ENCODE data around the gene ANKRD65. TPM values are rescaled to one million over a fixed set of nuclear protein-coding genes. Genes with fewer than 3 reads are reported as not detected.
A peak's percentile ranks its signal among the peaks of the same experiment; 100 is the strongest.
"Not testable (repeated sequence)": the region's sequence is repeated elsewhere in the genome, so short reads cannot be mapped to it uniquely, and the experiment has no call there.

ANKRD65 gene
- total RNA-seq, 1 experiment from 2014 or later = not detected

DNA sequence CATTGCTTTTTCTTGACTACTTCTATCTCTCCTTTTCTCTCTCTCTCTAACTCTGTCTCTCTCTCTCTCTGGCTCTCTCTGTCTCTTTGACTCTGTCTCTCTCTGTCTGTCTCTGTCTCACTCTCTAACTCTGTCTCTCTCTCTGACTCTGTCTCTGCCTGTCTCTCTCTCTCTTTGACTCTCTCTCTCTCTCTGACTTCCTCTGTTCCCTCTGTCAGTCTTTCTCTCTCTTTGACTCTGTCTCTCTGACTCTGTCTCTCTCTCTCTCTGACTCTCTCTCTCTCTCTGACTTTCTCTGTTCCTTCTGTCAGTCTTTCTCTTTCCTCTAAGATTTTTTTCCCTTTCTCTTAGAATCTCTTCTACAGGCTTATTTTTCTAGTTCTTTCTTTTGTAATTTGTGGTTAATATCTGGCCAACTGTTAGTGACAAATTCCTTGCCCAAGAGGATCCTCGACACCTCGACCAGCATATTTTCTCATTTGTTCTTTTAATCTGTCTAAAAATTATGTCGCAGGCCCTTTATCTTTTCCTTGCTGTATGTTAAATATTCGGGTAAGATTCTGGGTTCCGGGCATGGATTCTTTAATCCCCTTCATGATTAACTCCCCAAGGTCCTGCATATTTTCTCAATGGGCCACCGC, 28.1 kb upstream of the ANKRD65 start, which contains the start of gene ATAD3C:
TSS of gene ATAD3C (plus strand) at position 591 of the 641 bp plus-strand sequence. CDS start 995 bp downstream, outside the sequence.
- no peak within 1 kb of the TSS for H3K27ac Mint-ChIP-seq (ENCODE audit: unreplicated experiment)
- H3K36me3 Mint-ChIP-seq (ENCODE audit: insufficient read depth, unreplicated experiment) = peaks cover under 1% of the 10 kb centered on the region
- H3K4me3 Mint-ChIP-seq (ENCODE audit: low read depth, unreplicated experiment) = no peak within 1 kb of the TSS
- peaks cover 17% of the 10 kb centered on the region for H3K27me3 Mint-ChIP-seq (ENCODE audit: unreplicated experiment)
- CTCF ChIA-PET = no interaction called here
- intact Hi-C loops (cut with micrococcal nuclease; ENCODE audit: unreplicated experiment) = no loop called here
- TF ChIP-seq, protein P1, sequence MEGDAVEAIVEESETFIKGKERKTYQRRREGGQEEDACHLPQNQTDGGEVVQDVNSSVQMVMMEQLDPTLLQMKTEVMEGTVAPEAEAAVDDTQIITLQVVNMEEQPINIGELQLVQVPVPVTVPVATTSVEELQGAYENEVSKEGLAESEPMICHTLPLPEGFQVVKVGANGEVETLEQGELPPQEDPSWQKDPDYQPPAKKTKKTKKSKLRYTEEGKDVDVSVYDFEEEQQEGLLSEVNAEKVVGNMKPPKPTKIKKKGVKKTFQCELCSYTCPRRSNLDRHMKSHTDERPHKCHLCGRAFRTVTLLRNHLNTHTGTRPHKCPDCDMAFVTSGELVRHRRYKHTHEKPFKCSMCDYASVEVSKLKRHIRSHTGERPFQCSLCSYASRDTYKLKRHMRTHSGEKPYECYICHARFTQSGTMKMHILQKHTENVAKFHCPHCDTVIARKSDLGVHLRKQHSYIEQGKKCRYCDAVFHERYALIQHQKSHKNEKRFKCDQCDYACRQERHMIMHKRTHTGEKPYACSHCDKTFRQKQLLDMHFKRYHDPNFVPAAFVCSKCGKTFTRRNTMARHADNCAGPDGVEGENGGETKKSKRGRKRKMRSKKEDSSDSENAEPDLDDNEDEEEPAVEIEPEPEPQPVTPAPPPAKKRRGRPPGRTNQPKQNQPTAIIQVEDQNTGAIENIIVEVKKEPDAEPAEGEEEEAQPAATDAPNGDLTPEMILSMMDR (IDR thresholded peaks at IDR 0.05; ENCODE audit: unreplicated experiment) = no peak
- H3K9me3 Mint-ChIP-seq (ENCODE audit: low read depth, unreplicated experiment) = no peaks in the 10 kb centered on the region
- DNase-seq = no peak
- no TSS peak for BruUV-seq (replicated peaks)
- H3K4me1 Mint-ChIP-seq (ENCODE audit: low read depth, unreplicated experiment) = no peaks in the 10 kb centered on the region

DNA sequence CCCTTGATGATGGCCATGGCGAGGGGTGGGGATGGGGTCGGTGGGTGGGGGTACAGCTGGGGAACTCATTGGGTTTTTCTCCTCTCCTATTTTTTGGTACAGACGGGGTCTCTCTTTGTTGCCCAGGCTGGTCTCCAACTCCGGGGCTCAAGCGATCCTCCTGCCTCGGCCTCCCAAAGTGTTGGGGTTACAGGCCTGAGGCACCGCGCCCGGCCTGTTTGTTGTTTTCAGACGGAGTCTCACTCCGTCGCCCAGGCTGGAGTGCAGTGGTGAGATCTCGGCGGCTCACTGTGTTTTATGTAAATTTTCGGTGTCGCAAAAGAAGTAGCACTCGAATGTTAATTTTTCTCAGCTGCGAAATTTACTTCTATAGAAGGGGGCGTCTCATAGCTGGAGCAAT, 25.6 kb upstream of the ANKRD65 start:
- H3K4me1 Mint-ChIP-seq (ENCODE audit: low read depth, unreplicated experiment); CTCF ChIA-PET: not testable (repeated sequence)
- peaks cover 23% of the 10 kb centered on the region for H3K36me3 Mint-ChIP-seq (ENCODE audit: insufficient read depth, unreplicated experiment)

DNA sequence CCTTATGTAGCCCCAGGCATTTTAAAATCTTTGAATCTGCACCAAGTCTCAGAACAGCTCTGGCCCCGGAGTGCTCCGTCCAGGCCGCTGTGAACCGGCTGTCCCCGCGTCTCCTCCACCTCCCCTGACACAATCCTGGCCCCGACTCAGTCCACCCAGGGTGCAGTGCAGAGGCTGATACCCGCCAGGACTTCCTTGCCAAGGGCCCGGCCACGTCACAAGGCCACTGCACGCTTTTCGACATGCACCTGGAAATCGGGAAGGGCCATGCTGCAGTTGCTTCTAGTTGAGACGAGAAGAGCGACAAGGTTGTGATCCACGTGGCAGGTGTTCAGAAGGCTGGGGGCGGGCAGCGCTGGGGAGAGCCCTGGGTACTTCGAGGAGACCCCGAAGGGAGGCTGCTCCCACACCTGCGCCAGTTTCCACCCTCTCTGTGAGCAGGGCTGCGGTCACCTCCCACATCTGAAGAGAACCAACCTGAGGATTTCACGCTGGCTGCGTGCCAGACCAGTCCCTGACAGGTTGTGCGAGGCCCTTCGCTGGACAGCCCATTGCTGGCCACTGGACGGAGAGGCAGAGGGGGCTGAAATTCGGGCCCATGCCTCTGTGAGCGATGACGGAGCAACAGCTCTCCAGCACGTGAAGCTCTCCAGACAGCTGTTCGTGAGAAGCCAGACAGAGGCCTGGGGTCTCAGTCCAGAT, 21.1 kb upstream of the ANKRD65 start:
- H3K4me1 Mint-ChIP-seq (ENCODE audit: low read depth, unreplicated experiment) = no peaks in the 10 kb centered on the region
- H3K36me3 Mint-ChIP-seq (ENCODE audit: insufficient read depth, unreplicated experiment) = peaks cover 40% of the 10 kb centered on the region
- BruUV-seq (replicated peaks) = no TSS peak
- CTCF ChIA-PET = interaction anchor here (1.1 kb wide), 1 partner anchor 13 kb away, joined by 6 read pairs; no protein-coding TSS in a partner anchor
- no peak overlapping the region for H3K27ac Mint-ChIP-seq (ENCODE audit: unreplicated experiment)
- intact Hi-C loops (cut with micrococcal nuclease; ENCODE audit: unreplicated experiment) = no loop called here
- no peaks in the 10 kb centered on the region for H3K9me3 Mint-ChIP-seq (ENCODE audit: low read depth, unreplicated experiment)
- DNase-seq = no peak
- TF ChIP-seq, protein P1 (IDR thresholded peaks at IDR 0.05; ENCODE audit: unreplicated experiment) = no peak
- H3K27me3 Mint-ChIP-seq (ENCODE audit: unreplicated experiment) = no peaks in the 10 kb centered on the region
- no peak overlapping the region for H3K4me3 Mint-ChIP-seq (ENCODE audit: low read depth, unreplicated experiment)

More for the DNA sequence above, 25.6 kb upstream of the ANKRD65 start:
- intact Hi-C loops (cut with micrococcal nuclease; ENCODE audit: unreplicated experiment); H3K27ac Mint-ChIP-seq (ENCODE audit: unreplicated experiment); H3K9me3 Mint-ChIP-seq (ENCODE audit: low read depth, unreplicated experiment); DNase-seq; H3K4me3 Mint-ChIP-seq (ENCODE audit: low read depth, unreplicated experiment); BruUV-seq (replicated peaks): not testable (repeated sequence)
- H3K27me3 Mint-ChIP-seq (ENCODE audit: unreplicated experiment) = peaks cover 17% of the 10 kb centered on the region

DNA sequence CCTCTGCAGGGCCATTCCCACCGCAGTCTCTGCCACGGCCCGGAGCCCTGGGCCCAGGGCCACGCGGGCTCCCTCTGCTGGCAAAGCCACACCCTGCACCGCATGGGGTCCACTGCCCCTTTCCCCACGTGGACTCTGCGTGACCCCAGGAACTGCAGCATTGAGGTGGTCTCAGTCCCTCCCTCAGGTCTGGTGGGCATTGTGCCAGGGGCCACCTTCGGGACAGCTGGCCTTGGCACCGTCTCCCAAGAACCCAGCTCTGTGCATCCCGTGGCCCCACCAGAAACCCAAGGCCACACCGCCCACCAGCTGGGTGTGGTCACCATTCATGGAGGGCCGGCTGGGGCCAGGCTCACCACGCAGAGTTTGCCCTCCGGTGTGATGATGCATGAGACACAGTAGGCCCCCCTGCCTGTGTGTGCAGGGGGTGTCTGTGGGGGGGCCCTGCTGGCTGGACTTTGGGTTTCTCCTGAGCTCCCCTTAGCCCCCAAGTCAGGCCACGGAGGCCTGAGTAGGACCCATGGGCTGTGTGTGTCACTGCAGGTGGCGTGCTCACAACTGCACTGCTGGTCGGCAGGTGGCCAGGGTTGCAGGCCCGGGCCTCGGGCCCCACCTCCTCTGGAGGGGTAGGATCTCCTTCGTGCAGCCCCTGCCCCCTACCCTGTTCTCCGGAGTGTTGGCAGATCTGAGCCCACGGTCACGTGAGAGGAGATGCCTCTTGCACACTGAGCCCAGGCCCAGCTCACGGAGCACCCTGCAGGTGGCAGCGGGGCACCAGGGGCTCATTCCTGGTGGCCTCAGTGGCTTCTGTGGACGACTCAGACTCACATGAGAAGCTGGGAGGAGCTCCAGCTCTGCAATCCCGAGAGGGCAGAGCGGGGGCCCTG, 20.2 kb upstream of the ANKRD65 start:
- Mint-ChIP-seq H3K36me3 (ENCODE audit: insufficient read depth, unreplicated experiment) (peaks cover 48% of the 10 kb centered on the region), H3K27ac (ENCODE audit: unreplicated experiment) (no peak overlapping the region), H3K9me3 (ENCODE audit: low read depth, unreplicated experiment) (no peaks in the 10 kb centered on the region), H3K27me3 (ENCODE audit: unreplicated experiment) (no peaks in the 10 kb centered on the region), H3K4me1 (ENCODE audit: low read depth, unreplicated experiment) (no peaks in the 10 kb centered on the region), H3K4me3 (ENCODE audit: low read depth, unreplicated experiment) (no peak overlapping the region)
- TF ChIP-seq, protein P1 (IDR thresholded peaks at IDR 0.05; ENCODE audit: unreplicated experiment) = peak; percentile 83
- intact Hi-C loops (cut with micrococcal nuclease; ENCODE audit: unreplicated experiment) = no loop called here
- DNase-seq = peak; percentile 70
- CTCF ChIA-PET = interaction anchor here (1.1 kb wide), 1 partner anchor 12 kb away, joined by 6 read pairs; no protein-coding TSS in a partner anchor
- BruUV-seq (replicated peaks) = no TSS peak
